GM10266 (cell line): ENCODE data around the gene SLC47A2.

Experiments used
- DNase-seq: peaks from one replicate; pipeline ENCODE4 v3.0.0; 2012; ENCODE audit errors: extremely low spot score
- CTCF ChIP-seq: IDR thresholded peaks from 2 replicates; pipeline ENCODE4 v1.5.1; 2012; ENCODE audit warnings: mild to moderate bottlenecking, low read depth; ENCODE audit not compliant: control insufficient read depth, insufficient read depth; ENCODE audit errors: missing control alignments

SLC47A2 gene

GRCh38 chr17:19712436-19713004, 3.9 kb downstream of the SLC47A2 start:
- DNase-seq = no peak
- no peak for TF ChIP-seq CTCF

GRCh38 chr17:19709841-19710240, 6.5 kb downstream of the SLC47A2 start:
- DNase-seq = peak; percentile 14
- TF ChIP-seq CTCF = no peak

- TF ChIP-seq CTCF = no peak
- DNase-seq = peak; percentile 15
These were observed 7.8 kb downstream of the SLC47A2 start for GRCh38 chr17:19708431-19709175.

GRCh38 chr17:19707728-19708221, 8.6 kb downstream of the SLC47A2 start:
- TF ChIP-seq CTCF = no peak
- DNase-seq = peak; percentile 8

- DNase-seq = peak; percentile 15
- TF ChIP-seq CTCF = no peak
These were observed 9.3 kb downstream of the SLC47A2 start for GRCh38 chr17:19706791-19707727.

GRCh38 chr17:19705771-19706770, 10.3 kb downstream of the SLC47A2 start:
- DNase-seq = peak; percentile 8
- TF ChIP-seq CTCF = no peak
